ENCODE measurements around the gene LRMDA.

GRCh38 chr10:76399226-76399625 is 967.8 kb downstream of the LRMDA start:
- TF ChIP-seq CTCF (IDR thresholded peaks at IDR 0.05) (no peak), POLR2A (IDR thresholded peaks at IDR 0.05) (no peak)
